Astrocyte (in vitro differentiated cells and primary cell): ENCODE measurements around the gene EYS.

Experiments used
- EZH2 ChIP-seq: IDR thresholded peaks from 2 replicates; pipeline ENCODE4 v1.6.1; 2012; ENCODE audit warnings: mild to moderate bottlenecking, low read length, inconsistent platforms; ENCODE audit not compliant: insufficient read depth
- TF ChIP-seq, protein P1 (sequence below): IDR thresholded peaks from 2 replicates; pipeline ENCODE4 v1.5.1; 2011; ENCODE audit warnings: low read depth, mild to moderate bottlenecking, inconsistent platforms, low read length, moderate library complexity; ENCODE audit not compliant: insufficient read depth

- TF ChIP-seq, protein P1, sequence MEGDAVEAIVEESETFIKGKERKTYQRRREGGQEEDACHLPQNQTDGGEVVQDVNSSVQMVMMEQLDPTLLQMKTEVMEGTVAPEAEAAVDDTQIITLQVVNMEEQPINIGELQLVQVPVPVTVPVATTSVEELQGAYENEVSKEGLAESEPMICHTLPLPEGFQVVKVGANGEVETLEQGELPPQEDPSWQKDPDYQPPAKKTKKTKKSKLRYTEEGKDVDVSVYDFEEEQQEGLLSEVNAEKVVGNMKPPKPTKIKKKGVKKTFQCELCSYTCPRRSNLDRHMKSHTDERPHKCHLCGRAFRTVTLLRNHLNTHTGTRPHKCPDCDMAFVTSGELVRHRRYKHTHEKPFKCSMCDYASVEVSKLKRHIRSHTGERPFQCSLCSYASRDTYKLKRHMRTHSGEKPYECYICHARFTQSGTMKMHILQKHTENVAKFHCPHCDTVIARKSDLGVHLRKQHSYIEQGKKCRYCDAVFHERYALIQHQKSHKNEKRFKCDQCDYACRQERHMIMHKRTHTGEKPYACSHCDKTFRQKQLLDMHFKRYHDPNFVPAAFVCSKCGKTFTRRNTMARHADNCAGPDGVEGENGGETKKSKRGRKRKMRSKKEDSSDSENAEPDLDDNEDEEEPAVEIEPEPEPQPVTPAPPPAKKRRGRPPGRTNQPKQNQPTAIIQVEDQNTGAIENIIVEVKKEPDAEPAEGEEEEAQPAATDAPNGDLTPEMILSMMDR: no peak
- no peak for TF ChIP-seq EZH2
These were observed 111.5 kb downstream of the EYS start for GRCh38 chr6:65595540-65595939.
